Suprapubic skin (tissue), 4 donors: ENCODE results near the gene RMC1. TPM values are rescaled to one million over a fixed set of nuclear protein-coding genes. Genes with fewer than 3 reads are reported as not detected.

Experiments used
- DNase-seq, 2 donors: peaks; one replicate each; pipeline ENCODE4 v3.0.0-alpha.2; 2019; ENCODE audit warnings: low spot score in 2 of 2
- H3K27ac ChIP-seq: fragments of 200-600 bp; sonication (generic); one replicate; pipeline ENCODE4 v1.5.1; 2019
- H3K27me3 ChIP-seq: fragments of 200-600 bp; sonication (generic); one replicate; pipeline ENCODE4 v1.5.1; 2019
- H3K36me3 ChIP-seq: fragments of 200-600 bp; sonication (generic); one replicate; pipeline ENCODE4 v1.5.1; 2019
- H3K4me1 ChIP-seq: fragments of 200-600 bp; sonication (generic); one replicate; pipeline ENCODE4 v1.5.1; 2019
- H3K4me3 ChIP-seq: fragments of 200-600 bp; sonication (generic); one replicate; pipeline ENCODE4 v1.5.1; 2019; ENCODE audit warnings: mild to moderate bottlenecking
- H3K9me3 ChIP-seq: fragments of 200-600 bp; sonication (generic); one replicate; pipeline ENCODE4 v1.5.1; 2019
- CTCF ChIP-seq, 2 donors: fragments of 200-600 bp in 1 of 2; fragments of 450-650 bp in 1 of 2; sonication (generic) in 1 of 2; IDR thresholded peaks; one replicate each; pipeline ENCODE4 v1.5.1; 2016 to 2019; ENCODE audit warnings: antibody characterized with exemption in 2 of 2, mild to moderate bottlenecking in 1 of 2, moderate library complexity in 1 of 2
- EP300 ChIP-seq: sonication (generic); formaldehyde crosslinking; IDR thresholded peaks from one replicate; pipeline ENCODE4 v1.6.1; 2017; ENCODE audit warnings: antibody characterized with exemption
- POLR2A ChIP-seq, 2 donors: fragments of 450-650 bp; IDR thresholded peaks; one replicate each; pipeline ENCODE4 v1.6.1; 2017; ENCODE audit warnings: antibody characterized with exemption in 2 of 2, mild to moderate bottlenecking in 2 of 2, moderate library complexity in 2 of 2
- POLR2AphosphoS5 ChIP-seq, 3 donors: sonication (generic); formaldehyde crosslinking; IDR thresholded peaks; one replicate each; pipeline ENCODE4 v1.6.1; 2017; ENCODE audit warnings: antibody characterized with exemption in 3 of 3
- WGBS: methylation state at CpG from one replicate; pipeline ENCODE4 v1.1.5; 2018; 5-methylcytosine and 5-hydroxymethylcytosine counted together
- total RNA-seq, 4 donors: library from RNA; depleted of rRNA; stranded (reverse); fragments of >200 nt; gene quantifications; one replicate each; pipeline ENCODE4 v1.1.0, GENCODE V29; 2016

The RMC1 gene
- total RNA-seq, 4 donors from 2014 or later: 18.7 to 26.4 (median 23.0) TPM

- peaks cover 50% of the 10 kb centered on the region for H3K4me1 ChIP-seq
- peak overlapping the region; percentile 3 for H3K27ac ChIP-seq
- no peak for DNase-seq
- no peaks in the 10 kb centered on the region for H3K27me3 ChIP-seq
- no peaks in the 10 kb centered on the region for H3K9me3 ChIP-seq
- 70% methylated on average over 6 of the region's 6 CpGs for WGBS
- H3K36me3 ChIP-seq: peaks cover 9% of the 10 kb centered on the region
- no peak overlapping the region for H3K4me3 ChIP-seq
- TF ChIP-seq EP300 (no peak), POLR2AphosphoS5 (IDR thresholded peaks at IDR 0.05) (no peak), CTCF (IDR thresholded peaks at IDR 0.05) (no peak), POLR2A (IDR thresholded peaks at IDR 0.05) (no peak)
Measured at GRCh38 chr18:23580677-23581367, 77.5 kb downstream of the RMC1 start.

Other genes with a start within 250 kb of the RMC1 start
- gene RIOK3, start 50.2 kb upstream of the RMC1 start, total RNA-seq: 100 to 1,000 TPM in 2 of 4 donors, 10 to 100 TPM in 2; 85.4 to 219 (median 97.0) TPM
- gene NPC1, start 83.0 kb downstream of the RMC1 start, total RNA-seq: 100 to 1,000 TPM in 1 of 4 donors, 10 to 100 TPM in 3; 73.5 to 132 (median 90.3) TPM
- 1 to 10 TPM; 1.5 to 9.9 (median 6.2) TPM for gene ANKRD29, start 159.4 kb downstream of the RMC1 start, total RNA-seq
- gene LAMA3, start 185.9 kb downstream of the RMC1 start, total RNA-seq: 100 to 1,000 TPM; 233 to 370 (median 253) TPM